Kidney epithelial cell (primary cell): ENCODE data around the gene KCNAB1. TPM values are rescaled to one million over a fixed set of nuclear protein-coding genes. Genes with fewer than 3 reads are reported as not detected.
"Not testable (repeated sequence)": the region's sequence is repeated elsewhere in the genome, so short reads cannot be mapped to it uniquely, and the experiment has no call there.

Source experiments
- DNase-seq: peaks from one replicate; pipeline ENCODE4 v3.0.0-alpha.2; 2010; ENCODE audit warnings: low read depth
- H3K27me3 ChIP-seq: 2 replicates; pipeline ENCODE4 v1.6.0; 2011; ENCODE audit warnings: low read length; ENCODE audit not compliant: control insufficient read depth, insufficient read depth
- H3K36me3 ChIP-seq: 2 replicates; pipeline ENCODE4 v1.5.1; 2011; ENCODE audit warnings: low read length; ENCODE audit not compliant: control insufficient read depth, insufficient read depth
- H3K4me3 ChIP-seq: 2 replicates; pipeline ENCODE4 v1.5.1; 2011; ENCODE audit warnings: low read depth, mild to moderate bottlenecking, control low read depth, low read length
- total RNA-seq: library from RNA; depleted of rRNA; stranded (reverse); fragments of >200 nt; gene quantifications from 2 replicates; pipeline ENCODE4 v1.2.3, GENCODE V29; 2015
- TF ChIP-seq, protein P1 (sequence below): IDR thresholded peaks from 2 replicates; pipeline ENCODE4 v1.5.1; 2011; ENCODE audit warnings: mild to moderate bottlenecking, moderate library complexity, low read length, control low read depth, inconsistent platforms; ENCODE audit not compliant: insufficient read depth, poor library complexity, severe bottlenecking

KCNAB1 gene
- total RNA-seq, 1 donor from 2014 or later, result not detected

- Histone ChIP-seq H3K36me3 (no peaks in the 10 kb centered on the region), H3K4me3 (no peak overlapping the region), H3K27me3 (no peaks in the 10 kb centered on the region)
- TF ChIP-seq, protein P1, sequence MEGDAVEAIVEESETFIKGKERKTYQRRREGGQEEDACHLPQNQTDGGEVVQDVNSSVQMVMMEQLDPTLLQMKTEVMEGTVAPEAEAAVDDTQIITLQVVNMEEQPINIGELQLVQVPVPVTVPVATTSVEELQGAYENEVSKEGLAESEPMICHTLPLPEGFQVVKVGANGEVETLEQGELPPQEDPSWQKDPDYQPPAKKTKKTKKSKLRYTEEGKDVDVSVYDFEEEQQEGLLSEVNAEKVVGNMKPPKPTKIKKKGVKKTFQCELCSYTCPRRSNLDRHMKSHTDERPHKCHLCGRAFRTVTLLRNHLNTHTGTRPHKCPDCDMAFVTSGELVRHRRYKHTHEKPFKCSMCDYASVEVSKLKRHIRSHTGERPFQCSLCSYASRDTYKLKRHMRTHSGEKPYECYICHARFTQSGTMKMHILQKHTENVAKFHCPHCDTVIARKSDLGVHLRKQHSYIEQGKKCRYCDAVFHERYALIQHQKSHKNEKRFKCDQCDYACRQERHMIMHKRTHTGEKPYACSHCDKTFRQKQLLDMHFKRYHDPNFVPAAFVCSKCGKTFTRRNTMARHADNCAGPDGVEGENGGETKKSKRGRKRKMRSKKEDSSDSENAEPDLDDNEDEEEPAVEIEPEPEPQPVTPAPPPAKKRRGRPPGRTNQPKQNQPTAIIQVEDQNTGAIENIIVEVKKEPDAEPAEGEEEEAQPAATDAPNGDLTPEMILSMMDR, result no peak
- no peak for DNase-seq
These were observed 21.8 kb upstream of the KCNAB1 start for GRCh38 chr3:156098437-156099035.

DNA sequence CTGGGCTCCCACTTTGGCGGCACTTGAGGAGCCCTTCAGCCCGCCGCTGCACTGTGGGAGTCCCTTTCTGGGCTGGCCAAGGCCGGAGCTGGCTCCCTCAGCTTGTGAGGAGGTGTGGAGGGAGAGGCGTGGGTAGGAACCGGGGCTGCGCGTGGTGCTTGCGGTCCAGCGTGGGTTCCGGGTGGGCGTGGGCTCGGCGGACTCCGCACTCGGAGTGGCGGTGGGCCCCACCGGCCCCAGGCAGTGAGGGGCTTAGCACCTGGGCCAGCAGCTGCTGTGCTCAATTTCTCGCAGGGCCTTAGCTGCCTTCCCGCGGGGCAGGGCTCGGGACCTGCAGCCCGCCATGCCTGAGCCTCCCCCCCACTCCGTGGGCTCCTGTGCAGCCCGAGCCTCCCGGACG, 21.0 kb upstream of the KCNAB1 start:
- H3K4me3 ChIP-seq, H3K27me3 ChIP-seq, DNase-seq, H3K36me3 ChIP-seq: not testable (repeated sequence)

- H3K4me3 ChIP-seq, H3K36me3 ChIP-seq, H3K27me3 ChIP-seq, DNase-seq: not testable (repeated sequence)
These were observed 20.4 kb upstream of the KCNAB1 start for GRCh38 chr3:156099984-156100383.

DNA sequence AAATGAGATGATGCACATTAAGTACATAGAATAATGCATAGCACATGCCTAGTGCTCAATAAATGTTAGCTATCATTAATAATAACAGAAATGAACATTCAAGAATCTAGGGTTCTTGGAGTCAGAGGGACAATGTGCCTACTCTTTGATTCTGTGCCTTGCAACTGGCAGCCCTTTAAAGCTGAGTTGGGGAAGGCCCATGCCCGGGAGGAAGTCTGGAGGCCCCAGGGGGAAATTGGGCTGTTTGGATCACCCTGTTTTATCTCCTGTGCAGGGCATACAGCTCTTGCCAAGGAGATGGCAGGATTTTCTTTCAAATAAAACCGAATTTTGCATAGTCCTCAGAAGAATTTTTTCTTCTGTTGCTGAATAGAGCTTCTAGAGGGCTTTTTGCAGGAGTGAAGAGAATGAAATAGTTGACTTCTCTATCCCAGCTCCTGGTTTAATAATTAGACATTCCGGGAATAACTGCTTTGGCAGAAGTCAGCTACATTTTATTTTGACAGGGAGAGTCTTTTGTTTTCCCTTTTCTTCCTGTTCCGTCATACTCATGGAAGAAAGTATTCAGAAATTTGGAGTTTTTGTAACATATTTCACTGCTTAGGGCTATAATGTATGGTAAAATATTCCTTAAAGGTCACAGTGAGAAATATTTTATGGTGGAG, 18.0 kb upstream of the KCNAB1 start:
- TF ChIP-seq, protein P1, result no peak
- H3K4me3 ChIP-seq, result no peak overlapping the region
- no peaks in the 10 kb centered on the region for H3K27me3 ChIP-seq
- H3K36me3 ChIP-seq, result no peaks in the 10 kb centered on the region
- DNase-seq, result peak; percentile 7

- Histone ChIP-seq H3K4me3 (no peak overlapping the region), H3K27me3 (no peaks in the 10 kb centered on the region), H3K36me3 (no peaks in the 10 kb centered on the region)
- TF ChIP-seq, protein P1, result peak; percentile 14
- DNase-seq, result no peak
These were observed 13.5 kb upstream of the KCNAB1 start for GRCh38 chr3:156106721-156107373.

DNA sequence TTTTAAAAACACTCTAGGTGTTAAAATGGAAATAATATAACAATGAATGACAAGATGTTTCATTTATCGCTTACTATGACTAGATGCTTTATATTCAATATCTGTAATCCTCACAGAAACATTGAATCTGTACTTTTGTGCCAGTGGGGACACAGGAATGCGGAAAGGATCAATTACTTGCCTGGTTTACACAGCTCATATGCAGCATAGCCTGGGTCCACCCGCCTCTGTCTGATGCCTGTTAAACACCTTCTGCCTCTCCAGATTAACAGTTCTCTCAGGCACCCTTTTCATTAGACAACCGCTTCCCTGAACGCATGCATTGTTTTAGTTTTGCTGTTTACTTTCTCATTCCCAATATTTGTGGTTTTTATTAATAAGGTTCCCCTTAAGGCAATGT, 12.9 kb upstream of the KCNAB1 start:
- no peak for DNase-seq
- TF ChIP-seq, protein P1, result no peak
- no peak overlapping the region for H3K4me3 ChIP-seq
- H3K36me3 ChIP-seq, result no peaks in the 10 kb centered on the region
- H3K27me3 ChIP-seq, result no peaks in the 10 kb centered on the region
